ENCODE results near the gene CRYGN. TPM values are rescaled to one million over a fixed set of nuclear protein-coding genes. Genes with fewer than 3 reads are reported as not detected.

The CRYGN gene
- total RNA-seq, 6 donors from 2014 or later, result 0.43 to 0.61 TPM; not detected in 4

DNA sequence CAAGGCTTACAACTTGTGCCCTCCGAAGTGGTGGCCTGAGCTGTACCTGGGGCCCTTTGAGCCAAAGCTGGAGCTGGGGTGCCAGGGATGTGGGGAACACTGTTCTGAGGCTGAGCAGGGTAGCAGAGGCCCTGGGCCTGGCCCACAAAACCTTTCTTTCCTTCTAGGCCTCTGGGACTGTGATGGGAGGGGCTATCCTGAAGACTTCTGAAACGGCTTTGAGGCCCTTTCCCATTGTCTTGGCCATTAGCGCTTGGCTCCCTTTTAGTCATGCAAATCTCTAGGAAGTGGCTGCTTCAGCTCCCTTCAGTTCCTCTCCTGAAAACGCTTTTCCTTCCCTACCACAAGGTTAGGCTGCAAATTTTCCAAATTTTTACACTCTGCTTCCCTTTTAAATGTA, 16.8 kb upstream of the CRYGN start:
- DNase-seq, result no peak
- Histone ChIP-seq H3K4me1 (peaks cover 16 to 19% (median 17%) of the 10 kb centered on the region in 4 donors), H3K4me3 (no peak overlapping the region), H3K27me3 (no peaks in the 10 kb centered on the region), H3K36me3 (no peaks in the 10 kb centered on the region), H3K27ac (no peak overlapping the region), H3K9me3 (no peaks in the 10 kb centered on the region)
- WGBS, 2 donors, result 79 to 89% methylated on average over 4 of the region's 4 CpGs
- TF ChIP-seq POLR2A (IDR thresholded peaks at IDR 0.05) (no peak), POLR2AphosphoS5 (IDR thresholded peaks at IDR 0.05) (no peak), EP300 (IDR thresholded peaks at IDR 0.05) (no peak)
- TF ChIP-seq, protein P1, sequence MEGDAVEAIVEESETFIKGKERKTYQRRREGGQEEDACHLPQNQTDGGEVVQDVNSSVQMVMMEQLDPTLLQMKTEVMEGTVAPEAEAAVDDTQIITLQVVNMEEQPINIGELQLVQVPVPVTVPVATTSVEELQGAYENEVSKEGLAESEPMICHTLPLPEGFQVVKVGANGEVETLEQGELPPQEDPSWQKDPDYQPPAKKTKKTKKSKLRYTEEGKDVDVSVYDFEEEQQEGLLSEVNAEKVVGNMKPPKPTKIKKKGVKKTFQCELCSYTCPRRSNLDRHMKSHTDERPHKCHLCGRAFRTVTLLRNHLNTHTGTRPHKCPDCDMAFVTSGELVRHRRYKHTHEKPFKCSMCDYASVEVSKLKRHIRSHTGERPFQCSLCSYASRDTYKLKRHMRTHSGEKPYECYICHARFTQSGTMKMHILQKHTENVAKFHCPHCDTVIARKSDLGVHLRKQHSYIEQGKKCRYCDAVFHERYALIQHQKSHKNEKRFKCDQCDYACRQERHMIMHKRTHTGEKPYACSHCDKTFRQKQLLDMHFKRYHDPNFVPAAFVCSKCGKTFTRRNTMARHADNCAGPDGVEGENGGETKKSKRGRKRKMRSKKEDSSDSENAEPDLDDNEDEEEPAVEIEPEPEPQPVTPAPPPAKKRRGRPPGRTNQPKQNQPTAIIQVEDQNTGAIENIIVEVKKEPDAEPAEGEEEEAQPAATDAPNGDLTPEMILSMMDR (IDR thresholded peaks at IDR 0.05), result no peak
- ATAC-seq (ENCODE audit: low FRiP score in 2 of 2), result no peak

- no peak for ATAC-seq (ENCODE audit: low FRiP score in 2 of 2)
- DNase-seq, result no peak
- TF ChIP-seq POLR2AphosphoS5 (IDR thresholded peaks at IDR 0.05) (no peak), POLR2A (IDR thresholded peaks at IDR 0.05) (no peak)
- TF ChIP-seq, protein P1 (IDR thresholded peaks at IDR 0.05), result no peak
- peaks cover 16 to 19% (median 17%) of the 10 kb centered on the region in 4 donors for H3K4me1 ChIP-seq
- H3K27me3 ChIP-seq, result no peaks in the 10 kb centered on the region
- no peaks in the 10 kb centered on the region for H3K9me3 ChIP-seq
- no peak overlapping the region for H3K27ac ChIP-seq
- no peak overlapping the region for H3K4me3 ChIP-seq
- 96 to 100% methylated on average over 4 to 5 of the region's 5 CpGs for WGBS, 2 donors
- no peaks in the 10 kb centered on the region for H3K36me3 ChIP-seq
Measured at GRCh38 chr7:151456276-151456675, 16.3 kb upstream of the CRYGN start.

GRCh38 chr7:151455690-151456089, 15.7 kb upstream of the CRYGN start:
- Histone ChIP-seq H3K27me3 (no peaks in the 10 kb centered on the region), H3K27ac (no peak overlapping the region), H3K9me3 (no peaks in the 10 kb centered on the region), H3K36me3 (no peaks in the 10 kb centered on the region), H3K4me1 (peaks cover 15 to 16% (median 16%) of the 10 kb centered on the region in 4 donors), H3K4me3 (no peak overlapping the region)
- no peak for ATAC-seq (ENCODE audit: low FRiP score in 2 of 2)
- 87 to 97% methylated on average over 4 of the region's 4 CpGs for WGBS, 2 donors
- TF ChIP-seq POLR2AphosphoS5 (IDR thresholded peaks at IDR 0.05), result no peak
- no peak for TF ChIP-seq EP300 (IDR thresholded peaks at IDR 0.05)
- TF ChIP-seq, protein P1 (IDR thresholded peaks at IDR 0.05), result no peak
- TF ChIP-seq POLR2A (IDR thresholded peaks at IDR 0.05), result no peak
- DNase-seq, result no peak

DNA sequence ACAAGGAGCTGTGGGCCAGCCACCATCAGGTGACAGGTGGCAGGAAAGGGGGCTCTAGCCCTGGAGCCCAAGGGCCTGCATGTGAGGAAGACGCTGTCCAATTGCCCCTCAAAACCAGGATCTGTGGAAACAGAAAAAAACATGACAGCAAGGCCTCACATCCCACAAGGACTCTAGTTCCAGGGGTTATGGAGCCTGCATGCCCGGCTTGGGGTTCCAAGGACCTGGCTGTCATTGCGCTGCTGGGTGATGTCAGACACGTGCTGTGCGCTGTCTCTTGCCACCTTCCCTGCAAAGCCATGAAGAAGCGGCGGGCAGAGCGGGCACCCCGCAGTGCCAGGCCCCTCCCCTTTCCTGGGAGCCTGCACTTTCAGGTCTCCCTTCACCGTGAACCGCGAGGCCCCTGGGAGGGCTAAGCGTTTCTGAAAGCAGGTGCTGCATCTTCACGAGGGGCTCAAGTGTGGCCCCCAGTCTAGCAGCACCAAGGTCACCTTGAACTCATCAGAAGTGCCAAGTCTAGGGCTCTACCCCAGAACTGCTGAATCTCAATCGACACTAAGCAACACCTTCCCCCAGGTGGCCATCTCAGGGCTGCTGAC, 15.1 kb upstream of the CRYGN start:
- Histone ChIP-seq H3K27me3 (no peaks in the 10 kb centered on the region), H3K27ac (no peak overlapping the region), H3K9me3 (no peaks in the 10 kb centered on the region), H3K4me1 (peaks cover 8 to 10% (median 9%) of the 10 kb centered on the region in 4 donors), H3K4me3 (no peak overlapping the region), H3K36me3 (no peaks in the 10 kb centered on the region)
- ATAC-seq (ENCODE audit: low FRiP score in 2 of 2) (no peak), DNase-seq (peak in 1 of 2 donors; percentile 18)
- no peak for TF ChIP-seq POLR2AphosphoS5 (IDR thresholded peaks at IDR 0.05)
- TF ChIP-seq EP300 (IDR thresholded peaks at IDR 0.05), result no peak
- no peak for TF ChIP-seq POLR2A (IDR thresholded peaks at IDR 0.05)
- TF ChIP-seq, protein P1 (IDR thresholded peaks at IDR 0.05), result no peak
- WGBS, 2 donors, result 84 to 89% methylated on average over 14 to 15 of the region's 15 CpGs

- 88 to 95% methylated on average over 14 of the region's 14 CpGs for WGBS, 2 donors
- no peak for DNase-seq
- no peak for ATAC-seq (ENCODE audit: low FRiP score in 2 of 2)
- no peak overlapping the region for H3K27ac ChIP-seq
- no peaks in the 10 kb centered on the region for H3K36me3 ChIP-seq
- TF ChIP-seq POLR2A (IDR thresholded peaks at IDR 0.05), result no peak
- TF ChIP-seq, protein P1 (IDR thresholded peaks at IDR 0.05), result no peak
- no peaks in the 10 kb centered on the region for H3K27me3 ChIP-seq
- H3K9me3 ChIP-seq, result no peaks in the 10 kb centered on the region
- H3K4me1 ChIP-seq, result peaks cover under 1 to 3% (median 2%) of the 10 kb centered on the region in 4 donors
- H3K4me3 ChIP-seq, result no peak overlapping the region
Measured at GRCh38 chr7:151454305-151454704, 14.4 kb upstream of the CRYGN start.
